ENCODE data around the gene CALN1.

CALN1 gene

DNA sequence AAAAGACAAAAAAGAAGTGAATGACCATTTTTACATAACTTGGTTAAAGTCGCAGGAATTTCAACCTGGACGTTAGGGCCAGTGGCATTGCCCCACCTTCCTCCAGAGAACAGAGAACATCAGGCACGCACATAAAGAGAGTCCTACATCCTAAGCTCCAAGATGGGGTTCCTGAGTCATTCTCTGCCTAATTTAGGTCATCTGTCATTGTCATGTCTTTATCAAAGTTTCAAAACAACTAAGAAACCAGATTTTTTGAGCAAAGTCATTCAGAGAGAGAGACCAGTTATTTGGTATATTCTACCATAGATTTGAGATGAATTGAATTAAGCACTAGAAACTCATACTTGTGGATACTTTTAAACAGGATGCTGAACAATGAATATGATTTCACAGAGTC is 241.7 kb downstream of the CALN1 start:
- no peak for DNase-seq

- DNase-seq = no peak
Measured at GRCh38 chr7:72163271-72163670, 248.9 kb downstream of the CALN1 start.

DNA sequence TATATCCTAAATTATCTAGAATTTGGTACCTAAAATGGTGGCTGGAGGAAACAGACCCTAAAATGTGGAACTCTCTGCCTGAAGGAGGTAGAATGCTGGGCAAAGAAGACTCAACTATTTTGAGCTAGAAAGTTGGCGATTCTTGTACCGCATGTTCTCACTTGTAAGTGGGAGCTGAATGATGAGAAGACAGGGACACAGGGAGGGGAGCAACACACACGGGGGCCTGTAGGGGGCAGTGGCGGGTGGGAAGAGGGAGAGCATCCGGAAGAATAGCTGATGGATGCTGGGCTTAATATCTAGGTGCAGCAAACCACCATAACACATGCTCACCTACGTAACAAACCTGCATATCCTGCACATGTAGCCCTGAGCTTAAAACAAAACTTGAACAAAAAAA is 250.6 kb downstream of the CALN1 start:
- DNase-seq = no peak

- DNase-seq = no peak
Measured at GRCh38 chr7:72159911-72160310, 252.2 kb downstream of the CALN1 start.

- DNase-seq = no peak
Measured at GRCh38 chr7:72156671-72157070, 255.5 kb downstream of the CALN1 start.

GRCh38 chr7:72153132-72153512 is 259.0 kb downstream of the CALN1 start:
- DNase-seq = no peak

GRCh38 chr7:72152161-72153131 is 259.7 kb downstream of the CALN1 start:
- DNase-seq = no peak

GRCh38 chr7:72140566-72140965 is 271.6 kb downstream of the CALN1 start:
- no peak for DNase-seq

- no peak for DNase-seq
Measured at GRCh38 chr7:72127136-72127535, 285.0 kb downstream of the CALN1 start.

- no peak for DNase-seq
Measured at GRCh38 chr7:72123913-72124312, 288.2 kb downstream of the CALN1 start.

GRCh38 chr7:72118366-72118765 is 293.8 kb downstream of the CALN1 start:
- no peak for DNase-seq

DNA sequence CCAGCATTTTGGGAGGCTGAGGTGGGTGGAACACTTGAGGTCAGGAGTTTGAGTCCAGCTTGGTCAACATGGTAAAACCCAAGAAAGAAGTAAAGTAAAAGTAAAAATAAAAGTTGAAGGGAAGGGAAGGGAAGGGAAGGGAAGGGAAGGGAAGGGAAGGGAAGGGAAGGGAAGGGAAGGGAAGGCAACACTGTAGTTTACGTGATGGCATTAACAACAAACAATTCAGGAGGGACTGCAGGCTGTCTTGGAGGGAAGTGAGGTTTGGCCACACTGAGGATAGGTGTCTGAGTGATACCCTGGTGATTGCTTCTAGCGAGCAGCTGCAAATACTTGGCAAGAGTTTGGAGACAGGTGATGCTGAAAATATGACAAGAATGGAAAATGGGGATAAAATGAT is 298.0 kb downstream of the CALN1 start:
- DNase-seq = no peak

DNA sequence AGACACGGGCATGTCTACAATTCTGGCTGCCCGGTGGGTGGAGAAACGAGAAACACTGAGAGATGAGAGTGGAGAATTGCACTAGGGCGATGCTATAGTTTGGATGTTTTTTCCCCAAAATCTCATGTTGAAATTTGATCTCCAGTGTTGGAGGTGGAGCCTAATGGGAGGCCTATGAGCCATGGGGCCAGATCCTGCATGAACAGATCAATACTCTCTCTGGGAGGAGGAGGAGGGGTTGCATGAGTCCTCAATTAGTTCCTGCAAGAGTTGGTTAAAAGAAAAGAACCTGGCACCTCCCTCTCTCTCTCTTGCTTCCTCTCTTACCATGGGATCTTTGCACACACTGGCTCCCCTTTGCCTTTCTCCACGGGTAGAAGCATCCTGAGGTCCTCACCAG is 299.1 kb downstream of the CALN1 start:
- no peak for DNase-seq

DNA sequence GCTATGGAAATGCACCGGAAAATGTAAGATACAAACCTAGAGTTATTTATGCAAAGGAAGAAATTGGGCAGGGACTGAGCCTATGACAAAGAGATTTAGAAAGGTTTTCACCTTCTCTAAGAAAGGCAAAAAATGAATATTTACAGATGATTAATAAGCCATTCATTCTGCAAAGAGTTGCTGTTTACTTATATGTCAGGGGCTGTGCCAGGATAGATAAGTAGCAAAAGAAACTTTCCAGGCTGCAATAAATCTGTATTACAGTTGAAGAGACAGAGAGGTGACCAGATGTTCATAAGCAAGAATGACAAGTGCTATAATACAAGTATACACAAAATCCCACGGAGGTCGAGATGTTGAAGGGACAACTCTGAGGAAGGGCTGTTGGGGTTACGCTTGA is 299.6 kb downstream of the CALN1 start:
- no peak for DNase-seq

DNA sequence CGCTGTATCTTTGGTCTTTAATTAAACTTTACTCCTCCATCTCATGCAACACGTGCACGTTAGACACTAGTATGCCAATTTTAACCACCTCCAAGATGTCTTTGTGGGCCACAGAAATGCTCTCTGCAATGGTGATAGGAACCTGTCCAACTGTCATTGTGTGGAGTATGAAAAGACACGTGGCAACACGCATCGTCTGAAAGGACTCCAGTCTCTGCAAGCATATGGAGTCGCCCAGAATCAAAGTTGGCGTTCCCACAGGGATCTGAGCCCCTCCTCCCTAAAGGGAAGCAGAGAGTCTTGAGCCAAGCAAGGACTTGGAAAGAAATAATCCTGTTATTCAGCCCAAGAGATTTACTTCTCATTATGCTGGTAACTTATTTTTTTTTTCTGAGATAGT is 301.1 kb downstream of the CALN1 start:
- DNase-seq = no peak

DNA sequence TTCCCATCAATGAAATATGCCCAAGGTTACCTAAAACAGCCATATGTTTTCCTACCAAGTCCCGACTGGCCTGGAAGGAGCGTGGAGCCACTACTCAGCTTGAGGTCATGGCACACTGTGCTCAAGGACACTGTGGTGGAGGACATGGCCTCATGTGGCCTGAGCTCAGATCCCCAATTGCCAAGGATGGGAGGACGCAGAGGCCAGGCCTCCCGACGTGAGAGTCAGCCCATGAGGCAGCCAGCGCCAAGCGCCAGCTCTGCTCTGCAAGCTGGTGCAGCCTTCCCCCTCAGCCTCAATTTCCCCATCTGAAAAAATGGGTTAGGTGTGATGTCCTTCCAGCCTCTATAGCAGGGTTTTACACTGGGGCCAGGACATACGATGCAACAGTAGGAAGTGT is 302.6 kb downstream of the CALN1 start:
- no peak for DNase-seq

GRCh38 chr7:72106405-72106804 is 305.7 kb downstream of the CALN1 start:
- no peak for DNase-seq

GRCh38 chr7:72101444-72101843 is 310.7 kb downstream of the CALN1 start:
- DNase-seq = no peak

GRCh38 chr7:72099784-72100183 is 312.4 kb downstream of the CALN1 start:
- DNase-seq = no peak

DNA sequence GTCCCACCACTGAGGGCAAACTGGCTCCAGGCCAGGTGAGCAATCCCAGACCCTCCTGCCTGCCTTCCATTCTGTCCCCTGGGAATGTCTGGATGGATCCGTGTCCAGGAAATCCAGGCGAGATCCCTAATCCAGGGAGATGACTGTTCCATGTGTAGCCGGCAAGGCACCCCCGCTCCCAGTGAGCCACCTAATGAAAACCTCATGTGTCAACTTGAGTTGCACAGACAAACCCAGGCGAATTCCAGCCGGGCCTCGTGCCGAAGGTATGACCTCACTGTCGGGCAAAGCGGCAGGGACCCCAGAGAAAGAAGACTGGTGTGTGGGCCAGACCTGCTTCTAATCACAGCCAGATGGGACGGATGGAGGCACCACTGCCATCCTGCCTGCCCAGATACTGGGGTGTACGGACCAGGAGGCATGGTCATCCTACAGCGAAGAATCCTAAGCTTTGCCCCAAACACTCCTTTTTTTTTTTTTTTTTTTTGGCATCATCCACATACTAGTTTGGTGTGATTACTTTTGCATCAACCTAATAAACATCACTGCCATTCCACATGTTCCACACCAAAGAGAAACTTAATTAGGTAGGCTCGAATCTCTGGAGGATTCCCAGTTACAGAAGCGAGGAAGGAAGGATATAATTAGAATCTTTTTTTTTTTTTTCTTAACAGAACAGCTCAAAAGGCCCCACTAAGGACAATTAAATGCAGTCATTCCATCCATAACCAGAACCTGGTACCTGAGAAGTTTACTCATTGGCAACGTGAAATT is 313.1 kb downstream of the CALN1 start:
- DNase-seq = no peak

DNA sequence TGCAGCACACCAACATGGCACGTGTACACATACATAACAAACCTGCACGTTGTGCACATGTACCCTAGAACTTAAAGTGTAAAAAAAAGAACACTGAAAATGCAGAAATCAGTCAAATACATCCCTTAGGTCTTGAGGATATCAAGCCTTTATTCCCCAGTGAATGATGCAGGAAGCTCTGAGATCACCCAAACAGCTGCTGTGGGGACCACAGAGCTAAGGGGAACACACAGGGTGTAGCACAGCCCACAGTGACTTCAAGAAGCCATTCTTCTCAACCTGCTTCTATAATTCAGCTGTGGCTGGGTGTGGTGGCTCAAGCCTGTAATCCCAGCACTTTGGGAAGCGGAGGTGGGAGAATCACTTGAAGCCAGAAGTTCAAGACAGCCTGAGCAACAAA is 314.9 kb downstream of the CALN1 start:
- no peak for DNase-seq

GRCh38 chr7:72092769-72093168 is 319.4 kb downstream of the CALN1 start:
- no peak for DNase-seq

DNA sequence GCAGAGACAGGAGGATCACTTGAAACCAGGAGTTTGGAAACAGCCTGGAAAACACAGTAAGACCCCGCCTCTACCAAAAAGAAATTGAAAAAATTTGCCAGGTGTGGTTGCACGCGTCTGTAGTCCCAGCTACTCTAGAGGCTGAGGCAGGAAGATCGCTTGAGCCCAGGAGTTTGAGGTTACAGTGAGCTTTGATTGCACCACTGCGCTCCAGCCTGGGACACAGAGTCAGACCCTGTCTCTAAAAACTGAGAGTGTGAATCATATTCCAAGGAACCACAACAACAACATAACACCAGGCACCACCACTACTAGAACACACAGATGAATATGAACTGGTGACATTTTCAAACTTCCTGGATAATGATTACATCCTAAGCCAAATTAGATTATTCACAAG is 324.2 kb downstream of the CALN1 start:
- DNase-seq = no peak

DNA sequence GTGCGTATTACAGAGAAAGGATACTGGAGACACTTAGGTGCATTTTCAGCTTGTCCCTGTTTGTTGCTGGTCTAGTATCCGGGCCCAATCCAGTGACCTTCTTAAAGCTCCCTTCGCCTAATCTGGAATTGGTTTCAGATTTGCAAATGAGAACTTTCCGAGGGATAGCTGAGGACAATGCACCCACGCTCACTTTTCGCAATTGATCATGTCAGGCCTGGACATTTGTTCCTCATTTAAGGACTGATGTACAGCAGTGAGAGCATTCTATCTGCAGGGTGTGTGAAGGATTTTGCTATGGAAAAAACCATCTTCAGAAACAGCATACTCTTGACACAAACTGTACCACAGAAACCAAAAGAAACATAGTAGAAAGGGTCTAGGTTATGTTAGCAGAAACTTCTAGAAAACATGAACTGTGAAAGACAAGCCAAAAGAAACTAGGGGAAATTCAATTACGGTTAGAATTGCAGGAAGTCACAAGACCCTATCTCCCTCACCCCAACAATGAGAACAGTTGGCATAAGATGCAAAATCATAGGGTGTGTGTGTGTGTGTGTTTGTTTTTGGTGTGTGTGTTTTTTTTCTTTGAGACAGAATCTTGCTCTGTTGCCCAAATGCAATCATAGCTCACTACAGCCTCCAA is 331.1 kb downstream of the CALN1 start:
- no peak for DNase-seq

Measured in NCI-H524 treated with DMSO at 0.1 percent for 48 hours (cell line).